GM12891 (cell line): ENCODE measurements around the gene GRM1.

Source experiments
- DNase-seq: peaks from one replicate; pipeline ENCODE4 v3.0.0; 2011; ENCODE audit warnings: low spot score; ENCODE audit not compliant: insufficient read length
- FAIRE-seq: peaks from 2 replicates; lab custom pipeline; 2011; peaks lifted over from hg19 to GRCh38; lab: Jason Lieb, UNC
- PAX5 ChIP-seq: IDR thresholded peaks from 2 replicates; pipeline ENCODE4 v1.6.1; 2011; ENCODE audit warnings: low read length, moderate library complexity, mild to moderate bottlenecking; ENCODE audit not compliant: insufficient read depth, severe bottlenecking
- POLR2A ChIP-seq: IDR thresholded peaks from 2 replicates; pipeline ENCODE4 v1.6.1; 2011; ENCODE audit warnings: low read depth, low read length, control low read depth
- POLR2AphosphoS5 ChIP-seq: IDR thresholded peaks from 2 replicates; pipeline ENCODE4 v1.6.1; 2011; ENCODE audit warnings: low read depth, low read length, control low read depth
- POU2F2 ChIP-seq: IDR thresholded peaks from 2 replicates; pipeline ENCODE4 v1.6.1; 2011; ENCODE audit warnings: low read depth, mild to moderate bottlenecking, control low read depth, low read length, moderate library complexity
- SPI1 ChIP-seq: IDR thresholded peaks from 2 replicates; pipeline ENCODE4 v1.6.1; 2011; ENCODE audit warnings: low read depth, low read length, control low read depth
- TAF1 ChIP-seq: IDR thresholded peaks from 2 replicates; pipeline ENCODE4 v1.6.1; 2011; ENCODE audit warnings: low read depth, low read length, control low read depth

The GRM1 gene

GRCh38 chr6:146092961-146093686 is 64.3 kb downstream of the GRM1 start:
- DNase-seq = no peak
- TF ChIP-seq POLR2AphosphoS5 = no peak
- TF ChIP-seq PAX5 = no peak
- TF ChIP-seq SPI1 = no peak
- no peak for TF ChIP-seq TAF1
- TF ChIP-seq POLR2A = no peak
- no peak for TF ChIP-seq POU2F2
- FAIRE-seq = no peak

GRCh38 chr6:146095481-146095880 is 66.6 kb downstream of the GRM1 start:
- TF ChIP-seq TAF1 (no peak), POU2F2 (no peak), PAX5 (no peak), POLR2A (no peak), SPI1 (no peak), POLR2AphosphoS5 (no peak)
- DNase-seq (no peak), FAIRE-seq (no peak)

GRCh38 chr6:146097586-146097985 is 68.7 kb downstream of the GRM1 start:
- FAIRE-seq = no peak
- no peak for DNase-seq
- no peak for TF ChIP-seq TAF1
- TF ChIP-seq SPI1 = no peak
- no peak for TF ChIP-seq POLR2AphosphoS5
- no peak for TF ChIP-seq PAX5
- TF ChIP-seq POLR2A = no peak
- TF ChIP-seq POU2F2 = no peak

GRCh38 chr6:146100776-146101175 is 71.9 kb downstream of the GRM1 start:
- TF ChIP-seq POLR2A (no peak), SPI1 (no peak), PAX5 (no peak)
- FAIRE-seq = no peak
- DNase-seq = no peak

- DNase-seq (no peak), FAIRE-seq (no peak)
- no peak for TF ChIP-seq TAF1
- TF ChIP-seq PAX5 = no peak
- TF ChIP-seq POU2F2 = no peak
- TF ChIP-seq SPI1 = no peak
- TF ChIP-seq POLR2AphosphoS5 = no peak
- TF ChIP-seq POLR2A = no peak
Observed at GRCh38 chr6:146103416-146104072, 74.7 kb downstream of the GRM1 start.

GRCh38 chr6:146106532-146106931 is 77.7 kb downstream of the GRM1 start:
- DNase-seq (no peak), FAIRE-seq (no peak)

GRCh38 chr6:146110990-146111389 is 82.1 kb downstream of the GRM1 start:
- no peak for TF ChIP-seq POLR2A
- TF ChIP-seq POLR2AphosphoS5 = no peak
- TF ChIP-seq POU2F2 = no peak
- TF ChIP-seq PAX5 = no peak
- no peak for TF ChIP-seq SPI1
- TF ChIP-seq TAF1 = no peak
- FAIRE-seq (no peak), DNase-seq (no peak)

More at GRCh38 chr6:146106532-146106931, 77.7 kb downstream of the GRM1 start:
- TF ChIP-seq TAF1 (no peak), POLR2AphosphoS5 (no peak), SPI1 (no peak), POLR2A (no peak), PAX5 (no peak), POU2F2 (no peak)

- DNase-seq (no peak), FAIRE-seq (no peak)
- no peak for TF ChIP-seq POLR2AphosphoS5
- no peak for TF ChIP-seq PAX5
- no peak for TF ChIP-seq SPI1
- no peak for TF ChIP-seq TAF1
- no peak for TF ChIP-seq POU2F2
- TF ChIP-seq POLR2A = no peak
Observed at GRCh38 chr6:146111881-146112450, 83.1 kb downstream of the GRM1 start.

- TF ChIP-seq POLR2AphosphoS5 = no peak
- no peak for TF ChIP-seq SPI1
- no peak for TF ChIP-seq TAF1
- no peak for TF ChIP-seq POLR2A
- no peak for TF ChIP-seq POU2F2
- TF ChIP-seq PAX5 = no peak
- FAIRE-seq (no peak), DNase-seq (no peak)
Observed at GRCh38 chr6:146113084-146113623, 84.3 kb downstream of the GRM1 start.
